ENCODE data around the gene CDK6.

The CDK6 gene

GRCh38 chr7:92739091-92739490 lies 97.3 kb downstream of the CDK6 start:
- Histone ChIP-seq H3K27me3 (ENCODE audit: insufficient read depth, low read length) (no peaks in the 10 kb centered on the region), H3K9me3 (ENCODE audit: low read length) (no peaks in the 10 kb centered on the region), H2AFZ (ENCODE audit: low read depth, low read length) (no peak overlapping the region), H3K4me3 (ENCODE audit: low read length) (no peak overlapping the region), H3K4me1 (ENCODE audit: insufficient read depth, low read length) (no peaks in the 10 kb centered on the region), H3K36me3 (ENCODE audit: insufficient read depth, low read length) (no peaks in the 10 kb centered on the region)

- Histone ChIP-seq H3K36me3 (ENCODE audit: insufficient read depth, low read length) (no peaks in the 10 kb centered on the region), H3K4me3 (ENCODE audit: low read length) (no peak overlapping the region), H3K4me1 (ENCODE audit: insufficient read depth, low read length) (no peaks in the 10 kb centered on the region), H2AFZ (ENCODE audit: low read depth, low read length) (no peak overlapping the region), H3K27me3 (ENCODE audit: insufficient read depth, low read length) (no peaks in the 10 kb centered on the region), H3K9me3 (ENCODE audit: low read length) (no peaks in the 10 kb centered on the region)
Measured at GRCh38 chr7:92737706-92738105, 98.7 kb downstream of the CDK6 start.

GRCh38 chr7:92736870-92737269 lies 99.5 kb downstream of the CDK6 start:
- Histone ChIP-seq H3K27me3 (ENCODE audit: insufficient read depth, low read length) (no peaks in the 10 kb centered on the region), H3K36me3 (ENCODE audit: insufficient read depth, low read length) (no peaks in the 10 kb centered on the region), H2AFZ (ENCODE audit: low read depth, low read length) (no peak overlapping the region), H3K4me3 (ENCODE audit: low read length) (no peak overlapping the region), H3K9me3 (ENCODE audit: low read length) (no peaks in the 10 kb centered on the region), H3K4me1 (ENCODE audit: insufficient read depth, low read length) (no peaks in the 10 kb centered on the region)

- no peaks in the 10 kb centered on the region for H3K9me3 ChIP-seq (ENCODE audit: low read length)
- H3K4me1 ChIP-seq (ENCODE audit: insufficient read depth, low read length): no peaks in the 10 kb centered on the region
- no peak overlapping the region for H3K4me3 ChIP-seq (ENCODE audit: low read length)
- no peaks in the 10 kb centered on the region for H3K27me3 ChIP-seq (ENCODE audit: insufficient read depth, low read length)
- no peaks in the 10 kb centered on the region for H3K36me3 ChIP-seq (ENCODE audit: insufficient read depth, low read length)
- H2AFZ ChIP-seq (ENCODE audit: low read depth, low read length): no peak overlapping the region
Measured at GRCh38 chr7:92735707-92736106, 100.7 kb downstream of the CDK6 start.

- H3K4me3 ChIP-seq (ENCODE audit: low read length): no peak overlapping the region
- H3K27me3 ChIP-seq (ENCODE audit: insufficient read depth, low read length): no peaks in the 10 kb centered on the region
- no peaks in the 10 kb centered on the region for H3K9me3 ChIP-seq (ENCODE audit: low read length)
- no peak overlapping the region for H2AFZ ChIP-seq (ENCODE audit: low read depth, low read length)
- H3K4me1 ChIP-seq (ENCODE audit: insufficient read depth, low read length): no peaks in the 10 kb centered on the region
- H3K36me3 ChIP-seq (ENCODE audit: insufficient read depth, low read length): no peaks in the 10 kb centered on the region
Measured at GRCh38 chr7:92732316-92733036, 103.9 kb downstream of the CDK6 start.

- H2AFZ ChIP-seq (ENCODE audit: low read depth, low read length): no peak overlapping the region
- no peak overlapping the region for H3K4me3 ChIP-seq (ENCODE audit: low read length)
- H3K27me3 ChIP-seq (ENCODE audit: insufficient read depth, low read length): no peaks in the 10 kb centered on the region
Measured at GRCh38 chr7:92731335-92732063, 104.9 kb downstream of the CDK6 start.

GRCh38 chr7:92730808-92731207 lies 105.6 kb downstream of the CDK6 start:
- Histone ChIP-seq H2AFZ (ENCODE audit: low read depth, low read length) (no peak overlapping the region), H3K36me3 (ENCODE audit: insufficient read depth, low read length) (no peaks in the 10 kb centered on the region), H3K4me3 (ENCODE audit: low read length) (no peak overlapping the region), H3K9me3 (ENCODE audit: low read length) (no peaks in the 10 kb centered on the region), H3K4me1 (ENCODE audit: insufficient read depth, low read length) (no peaks in the 10 kb centered on the region), H3K27me3 (ENCODE audit: insufficient read depth, low read length) (no peaks in the 10 kb centered on the region)

More at GRCh38 chr7:92731335-92732063, 104.9 kb downstream of the CDK6 start:
- H3K36me3 ChIP-seq (ENCODE audit: insufficient read depth, low read length): no peaks in the 10 kb centered on the region
- no peaks in the 10 kb centered on the region for H3K9me3 ChIP-seq (ENCODE audit: low read length)
- no peaks in the 10 kb centered on the region for H3K4me1 ChIP-seq (ENCODE audit: insufficient read depth, low read length)

GRCh38 chr7:92729751-92730150 lies 106.6 kb downstream of the CDK6 start:
- Histone ChIP-seq H3K4me3 (ENCODE audit: low read length) (no peak overlapping the region), H3K27me3 (ENCODE audit: insufficient read depth, low read length) (no peaks in the 10 kb centered on the region), H3K4me1 (ENCODE audit: insufficient read depth, low read length) (no peaks in the 10 kb centered on the region), H2AFZ (ENCODE audit: low read depth, low read length) (no peak overlapping the region), H3K9me3 (ENCODE audit: low read length) (no peaks in the 10 kb centered on the region), H3K36me3 (ENCODE audit: insufficient read depth, low read length) (peaks cover 6% of the 10 kb centered on the region)

GRCh38 chr7:92729172-92729571 lies 107.2 kb downstream of the CDK6 start:
- Histone ChIP-seq H3K4me1 (ENCODE audit: insufficient read depth, low read length) (no peaks in the 10 kb centered on the region), H3K36me3 (ENCODE audit: insufficient read depth, low read length) (peaks cover 6% of the 10 kb centered on the region), H3K4me3 (ENCODE audit: low read length) (no peak overlapping the region), H2AFZ (ENCODE audit: low read depth, low read length) (no peak overlapping the region), H3K9me3 (ENCODE audit: low read length) (no peaks in the 10 kb centered on the region), H3K27me3 (ENCODE audit: insufficient read depth, low read length) (no peaks in the 10 kb centered on the region)

- Histone ChIP-seq H3K4me3 (ENCODE audit: low read length) (no peak overlapping the region), H3K9me3 (ENCODE audit: low read length) (no peaks in the 10 kb centered on the region), H2AFZ (ENCODE audit: low read depth, low read length) (no peak overlapping the region), H3K27me3 (ENCODE audit: insufficient read depth, low read length) (no peaks in the 10 kb centered on the region), H3K4me1 (ENCODE audit: insufficient read depth, low read length) (no peaks in the 10 kb centered on the region), H3K36me3 (ENCODE audit: insufficient read depth, low read length) (peaks cover 6% of the 10 kb centered on the region)
Measured at GRCh38 chr7:92727755-92728154, 108.6 kb downstream of the CDK6 start.

- Histone ChIP-seq H2AFZ (ENCODE audit: low read depth, low read length) (no peak overlapping the region), H3K27me3 (ENCODE audit: insufficient read depth, low read length) (no peaks in the 10 kb centered on the region), H3K36me3 (ENCODE audit: insufficient read depth, low read length) (peaks cover 8% of the 10 kb centered on the region), H3K9me3 (ENCODE audit: low read length) (no peaks in the 10 kb centered on the region), H3K4me1 (ENCODE audit: insufficient read depth, low read length) (no peaks in the 10 kb centered on the region), H3K4me3 (ENCODE audit: low read length) (no peak overlapping the region)
Measured at GRCh38 chr7:92725161-92725925, 111.0 kb downstream of the CDK6 start.

- no peaks in the 10 kb centered on the region for H3K4me1 ChIP-seq (ENCODE audit: insufficient read depth, low read length)
- H2AFZ ChIP-seq (ENCODE audit: low read depth, low read length): no peak overlapping the region
- H3K27me3 ChIP-seq (ENCODE audit: insufficient read depth, low read length): no peaks in the 10 kb centered on the region
- H3K9me3 ChIP-seq (ENCODE audit: low read length): no peaks in the 10 kb centered on the region
- no peak overlapping the region for H3K4me3 ChIP-seq (ENCODE audit: low read length)
- H3K36me3 ChIP-seq (ENCODE audit: insufficient read depth, low read length): peaks cover 8% of the 10 kb centered on the region
Measured at GRCh38 chr7:92723943-92724342, 112.4 kb downstream of the CDK6 start.

- Histone ChIP-seq H3K4me3 (ENCODE audit: low read length) (no peak overlapping the region), H3K9me3 (ENCODE audit: low read length) (no peaks in the 10 kb centered on the region), H2AFZ (ENCODE audit: low read depth, low read length) (no peak overlapping the region), H3K27me3 (ENCODE audit: insufficient read depth, low read length) (no peaks in the 10 kb centered on the region), H3K4me1 (ENCODE audit: insufficient read depth, low read length) (no peaks in the 10 kb centered on the region), H3K36me3 (ENCODE audit: insufficient read depth, low read length) (peaks cover 10% of the 10 kb centered on the region)
Measured at GRCh38 chr7:92723205-92723604, 113.2 kb downstream of the CDK6 start.
